ENCODE data around the gene SIDT2. TPM values are rescaled to one million over a fixed set of nuclear protein-coding genes. Genes with fewer than 3 reads are reported as not detected.

SIDT2 gene
- total RNA-seq, 4 donors from 2014 or later, result 72.6 to 132 (median 125) TPM

- no peak for DNase-seq (ENCODE audit: low spot score in 2 of 2)
- Histone ChIP-seq H3K27me3 (no peaks in the 10 kb centered on the region), H3K4me1 (peaks cover 0 to 49% (median 16%) of the 10 kb centered on the region in 4 donors), H3K9me3 (no peaks in the 10 kb centered on the region), H3K36me3 (peaks cover 0 to 31% (median 2%) of the 10 kb centered on the region in 3 donors), H3K27ac (peak overlapping the region; percentile 20 to 77 (median 51)), H3K4me3 (no peak overlapping the region)
- TF ChIP-seq POLR2A (IDR thresholded peaks at IDR 0.05) (no peak), CTCF (IDR thresholded peaks at IDR 0.05) (no peak), EP300 (IDR thresholded peaks at IDR 0.05) (peak in 1 of 2 donors; percentile 11)
- 59 to 63% methylated on average over 14 of the region's 14 CpGs for WGBS, 2 donors
Observed at GRCh38 chr11:117172724-117173421, 5.7 kb upstream of the SIDT2 start.

- 17 to 28% methylated on average over 7 of the region's 7 CpGs for WGBS, 2 donors
- H3K4me3 ChIP-seq, result no peak overlapping the region
- H3K36me3 ChIP-seq, result peaks cover 0 to 13% (median 0%) of the 10 kb centered on the region in 3 donors
- TF ChIP-seq POLR2A (IDR thresholded peaks at IDR 0.05), result no peak
- TF ChIP-seq EP300 (IDR thresholded peaks at IDR 0.05), result peak in 1 of 2 donors; percentile 10
- H3K9me3 ChIP-seq, result no peaks in the 10 kb centered on the region
- H3K4me1 ChIP-seq, result peaks cover 0 to 61% (median 20%) of the 10 kb centered on the region in 4 donors
- H3K27me3 ChIP-seq, result no peaks in the 10 kb centered on the region
- DNase-seq (ENCODE audit: low spot score in 2 of 2), result no peak
- H3K27ac ChIP-seq, result peak overlapping the region in 3 of 4 donors; percentile 63 to 76 (median 65)
Observed at GRCh38 chr11:117175104-117175503, 3.4 kb upstream of the SIDT2 start.

- no peak for DNase-seq (ENCODE audit: low spot score in 2 of 2)
- peaks cover 0 to 6% (median 0%) of the 10 kb centered on the region in 3 donors for H3K36me3 ChIP-seq
- H3K27ac ChIP-seq, result peak overlapping the region in 3 of 4 donors; percentile 63 to 76 (median 65)
- TF ChIP-seq POLR2A (IDR thresholded peaks at IDR 0.05) (no peak), CTCF (IDR thresholded peaks at IDR 0.05) (no peak), EP300 (IDR thresholded peaks at IDR 0.05) (no peak)
- H3K4me1 ChIP-seq, result peaks cover 0 to 68% (median 26%) of the 10 kb centered on the region in 4 donors
- no peak overlapping the region for H3K4me3 ChIP-seq
- no peaks in the 10 kb centered on the region for H3K27me3 ChIP-seq
- H3K9me3 ChIP-seq, result no peaks in the 10 kb centered on the region
- WGBS, 2 donors, result 58 to 73% methylated on average over 5 of the region's 5 CpGs
Observed at GRCh38 chr11:117175781-117176180, 2.8 kb upstream of the SIDT2 start.

- no peak for TF ChIP-seq EP300 (IDR thresholded peaks at IDR 0.05)
- TF ChIP-seq POLR2A (IDR thresholded peaks at IDR 0.05), result no peak
- no peak for TF ChIP-seq CTCF (IDR thresholded peaks at IDR 0.05)
- H3K4me1 ChIP-seq, result peaks cover 0 to 72% (median 30%) of the 10 kb centered on the region in 4 donors
- WGBS, 2 donors, result 42 to 44% methylated on average over 1 of the region's 1 CpG
- peak overlapping the region in 3 of 4 donors; percentile 63 to 76 (median 65) for H3K27ac ChIP-seq
- peaks cover 0 to 4% (median 0%) of the 10 kb centered on the region in 3 donors for H3K36me3 ChIP-seq
- no peaks in the 10 kb centered on the region for H3K9me3 ChIP-seq
- DNase-seq (ENCODE audit: low spot score in 2 of 2), result no peak
- H3K27me3 ChIP-seq, result no peaks in the 10 kb centered on the region
- no peak overlapping the region for H3K4me3 ChIP-seq
Observed at GRCh38 chr11:117176186-117176585, 2.4 kb upstream of the SIDT2 start.

GRCh38 chr11:117177534-117178209, 871 bp upstream of the SIDT2 start:
- WGBS, 2 donors, result 80 to 82% methylated on average over 10 of the region's 10 CpGs
- peak overlapping the region; percentile 91 to 100 (median 99) for H3K27ac ChIP-seq
- H3K4me1 ChIP-seq, result peaks cover 0 to 74% (median 30%) of the 10 kb centered on the region in 4 donors
- DNase-seq (ENCODE audit: low spot score in 2 of 2), result no peak
- H3K27me3 ChIP-seq, result no peaks in the 10 kb centered on the region
- no peaks in the 10 kb centered on the region for H3K9me3 ChIP-seq
- H3K4me3 ChIP-seq, result peak overlapping the region in 3 of 4 donors; percentile 91 to 97 (median 93)
- TF ChIP-seq EP300 (IDR thresholded peaks at IDR 0.05), result no peak
- no peak for TF ChIP-seq CTCF (IDR thresholded peaks at IDR 0.05)
- TF ChIP-seq POLR2A (IDR thresholded peaks at IDR 0.05), result no peak
- peaks cover 0 to 12% (median 7%) of the 10 kb centered on the region in 3 donors for H3K36me3 ChIP-seq

All from tibial nerve (tissue), 4 donors.